ENCODE results near the gene ZKSCAN4. TPM values are rescaled to one million over a fixed set of nuclear protein-coding genes. Genes with fewer than 3 reads are reported as not detected.

Gene ZKSCAN4
- total RNA-seq, 2 experiments from 2014 or later = 0.84 to 1.6 TPM

DNA sequence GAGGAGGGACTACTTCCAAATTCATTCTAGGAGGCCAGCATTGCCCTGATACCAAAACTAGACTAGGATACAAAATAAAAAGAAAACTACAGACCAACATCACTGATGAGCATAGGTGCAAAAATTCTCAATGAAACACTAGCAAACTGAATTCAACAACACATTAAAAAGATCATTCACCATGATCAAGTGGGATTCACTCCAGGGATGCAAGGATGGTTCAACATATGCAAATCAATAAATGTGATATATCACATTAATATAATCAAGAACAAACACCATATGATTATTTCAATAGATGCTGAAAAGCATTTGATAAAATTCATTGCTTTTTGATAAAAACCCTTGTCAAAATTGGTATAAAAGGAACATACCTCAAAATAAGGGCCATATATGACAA lies 39.5 kb upstream of the ZKSCAN4 start:
- Mint-ChIP-seq H3K27me3 (peaks cover 10% of the 10 kb centered on the region), H3K4me1 (ENCODE audit: low read depth) (no peaks in the 10 kb centered on the region), H3K4me3 (no peak overlapping the region), H3K36me3 (ENCODE audit: low read depth) (peaks cover 4% of the 10 kb centered on the region), H3K9me3 (peaks cover 2% of the 10 kb centered on the region), H3K27ac (no peak overlapping the region)
- ChIA-PET CTCF (interaction anchor here (0.7 kb wide), 1 partner anchor 73 kb away, joined by 3 read pairs; no protein-coding TSS in a partner anchor), POLR2A (no interaction called here)
- Histone ChIP-seq H3K9me3 (ENCODE audit: control insufficient read depth in 1 of 2, insufficient read depth in 1 of 2, low read length in 2 of 2) (no peaks in the 10 kb centered on the region), H3K27ac (ENCODE audit: low read depth in 1 of 2, low read length in 2 of 2) (no peak overlapping the region), H3K4me3 (ENCODE audit: low read length) (no peak overlapping the region), H3K27me3 (ENCODE audit: control insufficient read depth in 1 of 2, insufficient read depth in 2 of 2, low read length in 2 of 2) (no peaks in the 10 kb centered on the region), H3K4me1 (ENCODE audit: insufficient read depth, low read length) (no peaks in the 10 kb centered on the region), H3K36me3 (ENCODE audit: insufficient read depth, low read length) (no peaks in the 10 kb centered on the region)
- TF ChIP-seq, protein P1, sequence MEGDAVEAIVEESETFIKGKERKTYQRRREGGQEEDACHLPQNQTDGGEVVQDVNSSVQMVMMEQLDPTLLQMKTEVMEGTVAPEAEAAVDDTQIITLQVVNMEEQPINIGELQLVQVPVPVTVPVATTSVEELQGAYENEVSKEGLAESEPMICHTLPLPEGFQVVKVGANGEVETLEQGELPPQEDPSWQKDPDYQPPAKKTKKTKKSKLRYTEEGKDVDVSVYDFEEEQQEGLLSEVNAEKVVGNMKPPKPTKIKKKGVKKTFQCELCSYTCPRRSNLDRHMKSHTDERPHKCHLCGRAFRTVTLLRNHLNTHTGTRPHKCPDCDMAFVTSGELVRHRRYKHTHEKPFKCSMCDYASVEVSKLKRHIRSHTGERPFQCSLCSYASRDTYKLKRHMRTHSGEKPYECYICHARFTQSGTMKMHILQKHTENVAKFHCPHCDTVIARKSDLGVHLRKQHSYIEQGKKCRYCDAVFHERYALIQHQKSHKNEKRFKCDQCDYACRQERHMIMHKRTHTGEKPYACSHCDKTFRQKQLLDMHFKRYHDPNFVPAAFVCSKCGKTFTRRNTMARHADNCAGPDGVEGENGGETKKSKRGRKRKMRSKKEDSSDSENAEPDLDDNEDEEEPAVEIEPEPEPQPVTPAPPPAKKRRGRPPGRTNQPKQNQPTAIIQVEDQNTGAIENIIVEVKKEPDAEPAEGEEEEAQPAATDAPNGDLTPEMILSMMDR (IDR thresholded peaks at IDR 0.05) = no peak
- DNase-seq = no peak
- intact Hi-C loops (cut with DNase I, micrococcal nuclease) = no loop called here
- no peak for ATAC-seq (ENCODE audit: poor library complexity)

DNA sequence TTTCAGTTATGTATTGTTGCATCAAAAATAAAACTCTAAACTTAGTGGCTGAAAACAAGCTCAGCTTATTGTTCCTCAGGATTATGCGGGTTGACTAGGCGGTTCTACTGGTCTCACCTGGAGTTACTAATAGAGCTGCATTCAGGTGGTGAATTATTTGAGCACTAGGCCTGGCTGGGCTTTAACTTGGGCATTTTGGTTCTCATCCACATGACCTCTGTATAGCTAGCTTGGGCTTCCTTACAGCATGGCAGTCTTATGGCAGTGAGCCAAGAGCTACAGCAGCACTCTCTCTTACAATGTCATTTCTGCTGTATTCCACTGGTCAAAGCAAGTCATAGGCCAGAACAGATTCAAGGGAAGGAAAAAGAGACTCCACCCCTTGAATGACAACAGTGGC lies 30.9 kb upstream of the ZKSCAN4 start:
- Mint-ChIP-seq H3K27me3 (peaks cover 59% of the 10 kb centered on the region), H3K4me3 (no peak overlapping the region), H3K36me3 (ENCODE audit: low read depth) (peaks cover 11% of the 10 kb centered on the region), H3K27ac (no peak overlapping the region), H3K9me3 (no peaks in the 10 kb centered on the region), H3K4me1 (ENCODE audit: low read depth) (peaks cover 8% of the 10 kb centered on the region)
- TF ChIP-seq, protein P1 (IDR thresholded peaks at IDR 0.05) = no peak
- peaks cover 12 to 33% of the 10 kb centered on the region in 2 experiments for H3K27me3 ChIP-seq (ENCODE audit: control insufficient read depth in 1 of 2, insufficient read depth in 2 of 2, low read length in 2 of 2)
- no peak overlapping the region for H3K27ac ChIP-seq (ENCODE audit: low read depth in 1 of 2, low read length in 2 of 2)
- POLR2A ChIA-PET = interaction anchor here (0.7 to 1.2 kb wide), 2 partner anchors 16 to 61 kb away, joined by 3 to 4 read pairs; partner anchors contain the start of gene ZSCAN26
- H3K4me1 ChIP-seq (ENCODE audit: insufficient read depth, low read length) = peaks cover 10% of the 10 kb centered on the region
- DNase-seq (no peak), ATAC-seq (ENCODE audit: poor library complexity) (no peak)
- intact Hi-C loops (cut with DNase I, micrococcal nuclease) = no loop called here
- H3K4me3 ChIP-seq (ENCODE audit: low read length) = no peak overlapping the region
- H3K36me3 ChIP-seq (ENCODE audit: insufficient read depth, low read length) = no peaks in the 10 kb centered on the region
- CTCF ChIA-PET = interaction anchor here (1.0 kb wide), 1 partner anchor 10 kb away, joined by 3 read pairs; no protein-coding TSS in a partner anchor
- H3K9me3 ChIP-seq (ENCODE audit: control insufficient read depth in 1 of 2, insufficient read depth in 1 of 2, low read length in 2 of 2) = peaks cover 0 to 4% of the 10 kb centered on the region in 2 experiments

DNA sequence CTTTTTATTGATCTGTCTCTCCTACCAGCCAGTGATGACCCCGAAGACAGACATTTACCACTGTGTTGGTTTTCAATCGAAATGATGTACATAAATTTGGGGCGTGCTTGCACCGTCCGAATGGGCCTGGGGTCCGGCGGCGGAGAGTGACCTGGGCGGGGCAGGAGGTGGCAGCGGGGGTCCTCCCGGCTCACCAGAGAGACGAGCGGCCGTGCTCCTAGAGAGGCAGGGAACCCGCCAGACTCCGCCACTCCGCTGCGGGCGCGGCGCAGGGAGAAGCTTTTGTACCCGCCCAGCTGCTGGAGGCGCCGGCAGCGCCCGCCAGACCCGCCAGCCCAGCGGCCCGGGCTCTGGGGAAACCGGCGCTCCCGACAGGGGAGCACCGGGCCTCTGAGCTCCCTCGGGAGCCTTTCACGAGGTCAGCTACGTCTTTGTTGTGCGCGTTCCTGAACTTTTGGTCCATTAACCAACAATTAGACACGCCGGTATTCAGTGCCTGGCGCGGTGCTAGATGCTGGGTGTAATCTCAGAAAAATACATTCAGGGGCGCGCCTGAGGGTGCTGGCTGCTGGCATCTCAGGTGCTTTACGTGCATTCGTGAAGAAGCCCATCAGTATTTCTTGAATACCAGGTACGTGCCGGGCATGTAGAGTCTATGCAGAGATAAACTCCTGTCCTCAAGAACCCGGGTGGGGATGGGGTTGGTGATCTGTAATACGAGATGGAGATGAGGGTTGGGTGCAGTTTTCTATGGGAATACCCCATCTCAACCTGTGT lies 29.4 kb upstream of the ZKSCAN4 start, which contains the start of gene PGBD1:
PGBD1 (plus strand) TSS at position 285 of the 777 bp plus-strand sequence. CDS start 2,242 bp downstream, outside the sequence.
- H3K4me3 ChIP-seq (ENCODE audit: low read length) = peak within 1 kb of the TSS; percentile 46
- peaks cover 12 to 33% of the 10 kb centered on the region in 2 experiments for H3K27me3 ChIP-seq (ENCODE audit: control insufficient read depth in 1 of 2, insufficient read depth in 2 of 2, low read length in 2 of 2)
- peak within 1 kb of the TSS; percentile 67 for H3K4me3 Mint-ChIP-seq
- peaks cover 0 to 4% of the 10 kb centered on the region in 2 experiments for H3K9me3 ChIP-seq (ENCODE audit: control insufficient read depth in 1 of 2, insufficient read depth in 1 of 2, low read length in 2 of 2)
- no peak within 1 kb of the TSS for H3K27ac Mint-ChIP-seq
- POLR2A ChIA-PET = interaction anchor here (0.8 to 1.2 kb wide), 3 partner anchors 11 to 29 kb away, joined by 3 to 12 read pairs (median 3); partner anchors contain the start of genes ZKSCAN4 and ZSCAN26
- H3K27me3 Mint-ChIP-seq = peaks cover 48% of the 10 kb centered on the region
- H3K9me3 Mint-ChIP-seq = no peaks in the 10 kb centered on the region
- DNase-seq (peak in 10 of 14 experiments; percentile 13 to 58 (median 34)), ATAC-seq (ENCODE audit: poor library complexity) (peak; percentile 55)
- intact Hi-C loops (cut with DNase I, micrococcal nuclease) = no loop called here
- peaks cover 21% of the 10 kb centered on the region for H3K36me3 Mint-ChIP-seq (ENCODE audit: low read depth)
- no peak within 1 kb of the TSS for H3K27ac ChIP-seq (ENCODE audit: low read depth in 1 of 2, low read length in 2 of 2)
- TF ChIP-seq, protein P1 (IDR thresholded peaks at IDR 0.05) = no peak
- peaks cover 10% of the 10 kb centered on the region for H3K4me1 ChIP-seq (ENCODE audit: insufficient read depth, low read length)
- peaks cover 8% of the 10 kb centered on the region for H3K4me1 Mint-ChIP-seq (ENCODE audit: low read depth)
- H3K36me3 ChIP-seq (ENCODE audit: insufficient read depth, low read length) = peaks cover 8% of the 10 kb centered on the region
- CTCF ChIA-PET = interaction anchor here (1.6 kb wide), 1 partner anchor 75 kb away, joined by 6 read pairs; no protein-coding TSS in a partner anchor

All from CD4-positive, alpha-beta T cell (primary cell).